COLO668 (cell line): Measurements from ENCODE around the gene OR3A2.
"Not testable (repeated sequence)": the region's sequence is repeated elsewhere in the genome, so short reads cannot be mapped to it uniquely, and the experiment has no call there.

Source experiments
- DNase-seq: peaks from one replicate; lab custom pipeline; 2025; ENCODE audit not compliant: unreplicated experiment; lab: John Stamatoyannopoulos, UW

Gene OR3A2

DNA sequence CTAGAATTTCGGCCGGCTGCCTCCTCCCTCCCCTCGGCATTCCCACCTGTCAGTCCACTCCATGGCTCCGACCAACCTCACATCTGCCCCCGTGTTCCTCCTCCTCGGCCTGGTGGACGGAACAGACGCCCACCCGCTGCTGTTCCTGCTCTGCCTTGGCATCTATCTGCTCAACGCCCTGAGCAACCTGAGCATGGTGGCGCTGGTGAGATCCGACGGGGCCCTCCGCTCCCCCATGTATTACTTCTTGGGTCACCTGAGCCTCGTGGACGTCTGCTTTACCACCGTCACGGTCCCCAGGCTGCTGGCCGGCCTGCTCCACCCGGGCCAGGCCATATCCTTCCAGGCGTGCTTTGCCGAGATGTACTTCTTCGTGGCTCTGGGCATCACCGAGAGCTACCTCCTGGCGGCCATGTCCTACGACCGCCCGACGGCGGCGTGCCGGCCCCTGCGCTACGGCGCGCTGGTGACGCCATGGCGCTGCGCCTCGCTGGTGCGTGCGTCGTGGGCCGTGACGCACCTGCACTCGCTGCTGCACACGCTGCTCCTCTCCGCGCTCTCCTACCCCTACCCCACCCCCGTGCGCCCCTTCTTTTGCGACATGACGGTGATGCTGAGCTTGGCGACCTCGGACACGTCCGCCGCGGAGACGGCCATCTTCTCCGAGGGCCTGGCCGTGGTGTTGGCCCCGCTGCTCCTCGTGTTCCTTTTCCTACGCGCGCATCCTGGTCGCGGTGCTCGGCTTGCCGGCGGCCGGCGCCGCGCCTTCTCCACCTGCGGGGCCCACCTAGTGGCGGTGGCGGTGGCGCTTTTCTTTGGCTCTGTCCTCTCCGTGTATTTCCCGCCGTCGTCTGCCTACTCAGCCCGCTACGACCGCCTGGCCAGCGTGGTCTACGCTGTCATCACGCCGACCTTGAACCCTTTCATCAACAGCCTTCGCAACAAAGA is at the start of gene OR3A2:
Gene OR3A2, minus strand, starts transcription at position 440 of the 948 bp plus-strand sequence.
- DNase-seq = no peak

DNA sequence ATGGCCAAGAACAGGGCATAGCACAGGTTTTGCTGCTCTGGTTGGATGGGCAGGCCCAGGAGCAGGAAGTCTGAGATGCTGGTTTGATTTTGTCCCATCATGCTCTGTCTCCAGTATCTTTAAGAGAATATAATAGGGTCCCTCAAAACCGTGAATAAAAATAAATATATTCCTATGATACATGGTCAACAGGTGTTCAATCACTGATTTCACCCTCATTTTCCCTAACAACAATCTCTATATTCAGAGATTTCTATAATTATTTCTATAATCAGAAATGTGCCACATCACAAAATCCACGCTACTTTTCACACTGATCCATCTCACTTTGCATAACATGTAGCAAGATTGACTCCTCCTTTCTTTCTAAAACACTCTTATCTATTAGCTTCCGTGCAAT is 47.6 kb upstream of the OR3A2 start, which contains the start of gene OR1E2:
Gene OR1E2, minus strand, starts transcription at position 101 of the 400 bp plus-strand sequence. Its CDS starts 0 bp downstream, at position 101.
- no peak for DNase-seq

GRCh38 chr17:3433215-3433614 is 47.1 kb upstream of the OR3A2 start:
- not testable (repeated sequence) for DNase-seq

DNA sequence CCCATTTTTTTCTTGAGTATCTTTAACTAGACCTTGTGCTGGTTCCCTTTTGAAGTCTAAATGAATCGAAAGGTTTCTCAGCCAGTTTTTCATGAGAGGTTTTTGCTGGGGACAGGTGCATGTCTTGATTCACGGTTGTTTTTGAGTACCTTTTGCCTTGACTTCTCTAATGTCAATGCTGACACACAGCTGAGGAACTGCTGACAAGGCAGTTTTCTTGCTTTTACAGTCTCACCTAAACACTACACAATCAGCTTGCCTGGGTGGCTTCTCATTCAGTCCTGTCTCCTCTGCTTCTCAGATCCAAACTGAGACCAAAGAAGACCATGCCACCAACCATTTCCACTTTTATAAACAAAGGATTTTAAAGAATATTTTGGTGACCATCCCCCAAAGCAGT is 32.1 kb upstream of the OR3A2 start:
- no peak for DNase-seq

DNA sequence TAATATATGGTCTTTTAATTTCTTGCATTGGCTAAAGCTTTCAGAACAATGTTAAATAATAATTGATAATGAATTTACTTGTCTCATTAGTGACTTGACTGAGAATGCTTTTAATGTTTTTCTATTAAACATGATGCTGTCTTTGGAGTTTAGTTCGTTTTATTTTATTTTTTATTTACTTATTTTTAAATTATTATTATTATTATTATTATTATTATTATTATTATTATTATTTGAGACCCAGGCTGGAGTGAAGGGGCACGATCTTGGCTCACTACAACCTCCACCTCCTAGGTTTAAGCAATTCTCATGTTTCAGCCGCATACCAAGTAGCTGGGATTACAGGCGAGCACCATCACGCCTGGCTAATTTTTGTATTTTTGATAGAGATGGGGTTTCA is 29.5 kb upstream of the OR3A2 start:
- no peak for DNase-seq

- DNase-seq = not testable (repeated sequence)
Measured at GRCh38 chr17:3412216-3412615, 26.1 kb upstream of the OR3A2 start.

DNA sequence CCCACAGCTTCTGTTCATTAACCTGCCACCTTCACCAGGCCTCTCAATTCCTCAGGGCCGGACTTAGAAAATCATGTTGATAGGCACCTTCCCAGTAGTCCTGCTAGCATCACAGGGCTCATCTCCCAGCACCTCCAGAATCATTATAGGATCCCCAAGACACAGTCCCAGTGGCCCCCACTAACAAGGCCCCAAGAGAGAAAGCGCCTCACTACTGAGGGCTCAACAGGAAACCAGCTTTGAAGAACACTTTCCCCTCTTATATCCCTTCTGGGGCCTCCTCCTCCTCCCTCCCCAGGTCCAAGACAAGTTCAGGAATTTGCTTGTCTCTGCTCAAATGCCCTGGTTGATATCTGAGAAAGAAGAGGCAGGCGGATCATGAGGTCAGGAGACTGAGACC is 25.0 kb upstream of the OR3A2 start, which contains the start of gene OR3A3:
Gene OR3A3, plus strand, starts transcription at position 301 of the 400 bp plus-strand sequence.
- DNase-seq = no peak

GRCh38 chr17:3403856-3404255 is 17.7 kb upstream of the OR3A2 start:
- not testable (repeated sequence) for DNase-seq

DNA sequence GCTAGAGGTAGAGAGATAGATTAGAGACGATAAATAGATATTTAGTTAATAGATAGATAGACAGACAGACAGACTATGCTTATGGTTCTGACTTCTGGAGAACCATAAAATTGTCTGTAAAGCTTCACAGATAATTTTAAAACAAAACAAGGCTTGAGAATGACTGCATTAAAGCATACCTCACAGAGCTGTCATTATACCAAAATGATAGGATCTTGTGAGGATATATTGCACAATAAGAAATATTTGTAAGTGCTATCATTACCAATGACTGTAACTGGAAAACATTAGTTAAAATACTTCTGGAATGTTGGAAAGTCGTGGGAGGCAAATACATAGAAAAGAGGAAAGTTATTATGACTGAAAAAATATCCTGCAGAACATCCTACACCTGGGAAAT is 15.7 kb upstream of the OR3A2 start:
- DNase-seq = no peak

- no peak for DNase-seq
Measured at GRCh38 chr17:3400055-3400454, 13.9 kb upstream of the OR3A2 start.

- no peak for DNase-seq
Measured at GRCh38 chr17:3398310-3398709, 12.2 kb upstream of the OR3A2 start, which contains the start of gene OR1E1. Gene OR1E1 (minus strand): TSS chr17:3398410. CDS start chr17:3398410, 0 bp downstream.

GRCh38 chr17:3397801-3398200 is 11.7 kb upstream of the OR3A2 start:
- not testable (repeated sequence) for DNase-seq

DNA sequence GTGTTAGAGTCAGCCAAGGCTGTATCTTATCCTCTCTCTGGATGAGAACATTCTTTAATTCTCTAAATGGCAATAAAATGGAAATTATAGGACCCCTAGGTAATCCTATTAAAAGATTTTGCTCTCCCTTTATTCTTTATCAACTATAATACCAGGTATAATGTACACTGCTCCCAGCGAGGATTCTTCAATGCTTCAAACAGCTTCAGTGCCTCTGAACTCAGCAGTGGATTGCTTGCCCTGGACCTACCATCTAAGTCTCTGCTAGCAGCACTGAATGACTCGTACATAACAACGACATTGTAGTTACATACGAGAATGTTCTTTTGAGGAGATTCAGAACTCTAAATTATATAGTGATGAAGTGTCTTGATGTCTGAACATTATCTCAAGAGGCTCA is 3.7 kb upstream of the OR3A2 start:
- DNase-seq = no peak

DNA sequence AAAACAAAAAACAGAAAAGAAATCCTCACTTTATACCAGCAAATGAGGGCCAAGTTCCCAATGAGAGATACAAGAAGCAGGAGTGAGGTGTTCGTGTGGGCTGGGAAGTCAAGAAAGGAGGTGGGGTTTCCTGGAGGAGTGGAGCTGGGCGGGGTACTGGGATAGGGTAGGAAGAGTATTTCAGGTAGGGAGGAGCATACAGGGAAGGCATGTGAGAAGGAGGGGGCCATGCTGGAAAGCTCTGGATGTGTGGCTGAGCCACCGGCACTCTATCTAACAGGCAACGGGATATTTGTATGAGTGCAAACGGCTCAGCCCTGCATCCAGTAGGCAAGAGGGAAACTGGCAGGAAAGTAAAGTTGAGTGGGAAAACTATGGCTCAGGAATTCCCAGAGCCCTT is 4.2 kb downstream of the OR3A2 start:
- DNase-seq = no peak

DNA sequence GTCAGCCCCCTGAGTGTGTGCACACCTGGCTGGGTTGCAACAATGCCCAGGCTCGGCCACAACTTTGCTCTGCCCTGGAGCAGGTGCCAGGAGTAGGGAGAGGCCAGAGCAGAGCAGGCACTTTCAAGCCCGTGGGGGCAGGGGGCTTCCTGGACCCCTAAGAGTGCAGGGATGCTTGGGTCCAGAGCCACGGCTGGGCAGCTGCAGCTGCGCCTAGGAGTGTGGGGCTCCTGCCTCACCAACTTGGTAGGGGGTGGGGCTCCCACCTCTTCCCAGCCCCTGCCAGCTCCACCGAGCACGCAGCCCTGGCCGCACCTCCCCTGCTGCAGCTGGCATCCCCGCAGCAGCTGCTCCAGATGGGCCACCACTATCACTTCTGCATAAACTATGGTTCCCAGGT is 7.8 kb downstream of the OR3A2 start:
- DNase-seq = no peak

DNA sequence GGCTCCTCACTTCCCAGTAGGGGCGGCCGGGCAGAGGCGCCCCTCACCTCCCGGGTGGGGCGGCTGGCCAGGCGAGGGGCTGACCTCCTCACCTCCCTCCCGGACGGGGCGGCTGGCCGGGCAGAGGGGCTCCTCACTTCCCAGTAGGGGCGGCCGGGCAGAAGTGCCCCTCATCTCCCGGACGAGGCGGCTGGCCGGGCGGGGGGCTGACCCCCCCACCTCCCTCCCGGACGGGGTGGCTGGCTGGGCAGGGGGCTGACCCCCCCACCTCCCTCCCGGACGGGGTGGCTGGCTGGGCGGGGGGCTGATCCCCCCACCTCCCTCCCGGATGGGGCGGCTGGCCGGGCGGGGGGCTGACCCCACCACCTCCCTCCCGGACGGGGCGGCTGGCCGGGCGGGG is 14.9 kb downstream of the OR3A2 start:
- DNase-seq = not testable (repeated sequence)

DNA sequence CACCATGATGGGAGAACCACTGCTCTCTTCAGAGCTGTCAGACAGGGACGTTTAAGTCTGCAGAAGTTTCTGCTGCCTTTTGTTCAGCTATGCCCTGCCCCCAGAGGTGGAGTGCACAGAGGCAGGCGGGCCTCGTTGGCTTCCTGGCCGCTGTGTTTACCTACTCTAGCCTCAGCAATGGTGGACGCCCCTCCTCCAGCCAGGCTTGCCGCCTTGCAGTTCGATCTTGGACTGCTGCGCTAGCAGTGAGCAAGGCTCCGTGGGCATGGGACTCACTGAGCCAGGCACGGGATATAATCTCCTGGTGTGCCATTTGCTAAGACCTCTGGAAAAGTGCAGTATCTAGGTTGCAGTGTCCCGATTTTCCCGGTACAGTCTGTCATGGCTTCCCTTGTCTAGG is 43.3 kb downstream of the OR3A2 start:
- DNase-seq = not testable (repeated sequence)

- no peak for DNase-seq
Measured at GRCh38 chr17:3335876-3336275, 50.2 kb downstream of the OR3A2 start.

DNA sequence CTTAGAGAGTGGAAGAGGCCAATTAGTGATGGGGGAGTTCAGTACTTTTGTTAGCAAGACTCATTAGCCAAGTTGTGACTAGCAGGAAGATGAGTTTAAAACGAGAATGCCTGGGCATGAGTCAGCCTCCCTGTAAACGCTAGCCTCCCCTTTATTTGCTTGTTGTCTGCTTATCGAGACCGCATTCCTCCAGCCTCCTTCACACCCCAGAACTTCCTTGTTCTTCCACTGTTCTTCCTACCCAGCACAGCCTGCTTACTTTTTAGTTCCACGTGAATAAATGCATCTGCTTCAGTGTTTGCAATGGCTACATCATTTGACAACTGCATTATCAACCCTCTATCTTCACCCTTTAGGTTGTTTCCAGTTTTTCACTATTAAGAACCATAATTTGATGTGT is 67.8 kb downstream of the OR3A2 start:
- no peak for DNase-seq

- no peak for DNase-seq
Measured at GRCh38 chr17:3316836-3317235, 69.3 kb downstream of the OR3A2 start.

- no peak for DNase-seq
Measured at GRCh38 chr17:3308603-3309002, 77.5 kb downstream of the OR3A2 start.

- no peak for DNase-seq
Measured at GRCh38 chr17:3298260-3298659, 87.8 kb downstream of the OR3A2 start, which contains the start of gene OR3A1. Gene OR3A1 (minus strand): TSS chr17:3298360. CDS start chr17:3292582, 5,778 bp downstream.
